Amniotic stem cell (primary cell): ENCODE measurements around the gene GMEB2.
"Not testable (repeated sequence)": the region's sequence is repeated elsewhere in the genome, so short reads cannot be mapped to it uniquely, and the experiment has no call there.

Experiments
- DNase-seq: peaks from one replicate; lab custom pipeline; 2025; lab: John Stamatoyannopoulos, UW

Gene GMEB2

GRCh38 chr20:63572071-63572787 lies 54.7 kb downstream of the GMEB2 start:
- DNase-seq = no peak

- DNase-seq = not testable (repeated sequence)
These were observed 55.8 kb downstream of the GMEB2 start for GRCh38 chr20:63571087-63571478.

GRCh38 chr20:63570281-63571086 lies 56.4 kb downstream of the GMEB2 start:
- no peak for DNase-seq

GRCh38 chr20:63568986-63569949 lies 57.6 kb downstream of the GMEB2 start:
- DNase-seq = no peak

- DNase-seq = no peak
These were observed 58.5 kb downstream of the GMEB2 start for GRCh38 chr20:63568170-63568981.

GRCh38 chr20:63567386-63568169 lies 59.3 kb downstream of the GMEB2 start:
- no peak for DNase-seq

- no peak for DNase-seq
These were observed 59.8 kb downstream of the GMEB2 start for GRCh38 chr20:63567136-63567385.

- DNase-seq = no peak
These were observed 60.3 kb downstream of the GMEB2 start for GRCh38 chr20:63566395-63567135.

GRCh38 chr20:63565699-63566335 lies 61.1 kb downstream of the GMEB2 start:
- no peak for DNase-seq

GRCh38 chr20:63565021-63565698 lies 61.7 kb downstream of the GMEB2 start:
- no peak for DNase-seq

GRCh38 chr20:63564036-63564810 lies 62.7 kb downstream of the GMEB2 start:
- no peak for DNase-seq

- DNase-seq = no peak
These were observed 63.5 kb downstream of the GMEB2 start for GRCh38 chr20:63563225-63563935.

GRCh38 chr20:63562461-63563224 lies 64.3 kb downstream of the GMEB2 start:
- no peak for DNase-seq

- DNase-seq = no peak
These were observed 65.1 kb downstream of the GMEB2 start for GRCh38 chr20:63561624-63562396.

GRCh38 chr20:63560856-63561609 lies 65.9 kb downstream of the GMEB2 start:
- DNase-seq = no peak
